H1 (cell line): Measurements from ENCODE around the gene BNIP5. TPM values are rescaled to one million over a fixed set of nuclear protein-coding genes. Genes with fewer than 3 reads are reported as not detected.
A peak's percentile ranks its signal among the peaks of the same experiment; 100 is the strongest.

Source experiments
- CTCF ChIA-PET: fragments of 300-600 bp; sonication (Branson Sonifier 250); formaldehyde crosslinking; loops from one replicate; lab custom pipeline; 2021; ENCODE audit not compliant: partially characterized antibody; lab: Charles Lee
- POLR2A ChIA-PET: fragments of 300-600 bp; sonication (Branson Sonifier 250); formaldehyde crosslinking; loops from one replicate; lab custom pipeline; 2021; ENCODE audit warnings: inconsistent platforms; ENCODE audit not compliant: partially characterized antibody; lab: Charles Lee
- DNase-seq, 2 experiments: peaks; one replicate each; pipeline versions ENCODE4 v3.0.0 to v3.0.0-alpha.2; 2010 to 2022; ENCODE audit warnings: low spot score in 2 of 2, low read depth in 1 of 2, mixed read lengths in 1 of 2
- FAIRE-seq: peaks from 2 replicates; lab custom pipeline; 2011; peaks lifted over from hg19 to GRCh38; lab: Jason Lieb, UNC
- H2AFZ ChIP-seq: 2 replicates; pipeline ENCODE4 v1.8.1; 2012; ENCODE audit warnings: low read length, inconsistent platforms
- H2AK5ac ChIP-seq: 2 replicates; pipeline ENCODE4 v1.6.1; 2013; ENCODE audit warnings: low read depth, low read length
- H2BK120ac ChIP-seq: replicated peaks from 2 replicates; pipeline ENCODE3; 2013; ENCODE audit warnings: low read depth, low read length, inconsistent platforms
- H2BK12ac ChIP-seq: 2 replicates; pipeline ENCODE4 v1.6.1; 2013; ENCODE audit warnings: low read depth, low read length
- H2BK15ac ChIP-seq: 2 replicates; pipeline ENCODE4 v1.6.1; 2013; ENCODE audit warnings: low read length
- H2BK20ac ChIP-seq: 2 replicates; pipeline ENCODE4 v1.6.1; 2013; ENCODE audit warnings: low read length
- H2BK5ac ChIP-seq: 2 replicates; pipeline ENCODE4 v1.6.1; 2013; ENCODE audit warnings: low read depth, low read length
- H3K14ac ChIP-seq: 2 replicates; pipeline ENCODE4 v1.6.1; 2013; ENCODE audit warnings: inconsistent platforms; ENCODE audit not compliant: insufficient read length
- H3K18ac ChIP-seq: 2 replicates; pipeline ENCODE4 v1.6.1; 2013; ENCODE audit warnings: low read length; ENCODE audit errors: extremely low read depth
- H3K23ac ChIP-seq: 2 replicates; pipeline ENCODE4 v1.6.1; 2013; ENCODE audit warnings: inconsistent platforms; ENCODE audit not compliant: insufficient read length
- H3K23me2 ChIP-seq: 2 replicates; pipeline ENCODE4 v1.6.1; 2013; ENCODE audit warnings: low read depth, low read length
- H3K27ac ChIP-seq: 2 replicates; pipeline ENCODE4 v1.6.1; 2011; ENCODE audit warnings: low read depth, low read length, inconsistent platforms
- H3K27me3 ChIP-seq, 4 experiments: replicated peaks in 1 of 4; 1 replicate in 1 of 4; 2 replicates in 3 of 4; pipeline versions ENCODE4 v1.6.1 to v1.8.1; 2011 to 2013; ENCODE audit warnings: low read length in 3 of 4, mild to moderate bottlenecking in 3 of 4, inconsistent platforms in 2 of 4, mixed read lengths in 2 of 4, moderate library complexity in 1 of 4; ENCODE audit not compliant: control insufficient read depth in 3 of 4, insufficient read depth in 3 of 4; ENCODE audit errors: extremely low read depth in 1 of 4
- H3K36me3 ChIP-seq, 4 experiments: 2 replicates each; pipeline versions ENCODE4 v1.6.1 to v1.8.1; 2011 to 2013; ENCODE audit warnings: mild to moderate bottlenecking in 4 of 4, low read length in 3 of 4, moderate library complexity in 2 of 4, control low read depth in 1 of 4, inconsistent platforms in 1 of 4; ENCODE audit not compliant: insufficient read depth in 4 of 4, control insufficient read depth in 2 of 4
- H3K4ac ChIP-seq: replicated peaks from 2 replicates; pipeline ENCODE3; 2013; ENCODE audit warnings: low read length, low read depth, mixed read lengths, inconsistent platforms; ENCODE audit not compliant: insufficient read length
- H3K4me1 ChIP-seq, 4 experiments: replicated peaks in 1 of 4; 1 replicate in 1 of 4; 2 replicates in 3 of 4; pipeline versions ENCODE4 v1.6.1 to v1.8.1; 2011 to 2013; ENCODE audit warnings: low read length in 3 of 4, inconsistent platforms in 2 of 4, mixed read lengths in 1 of 4; ENCODE audit not compliant: insufficient read depth in 4 of 4, control insufficient read depth in 3 of 4
- H3K4me2 ChIP-seq, 2 experiments: 2 replicates each; pipeline versions ENCODE4 v1.6.1 to v1.8.1; 2011 to 2013; ENCODE audit warnings: low read depth in 2 of 2, low read length in 2 of 2, control low read depth in 1 of 2, inconsistent platforms in 1 of 2, mild to moderate bottlenecking in 1 of 2; ENCODE audit not compliant: insufficient read depth in 1 of 2
- H3K4me3 ChIP-seq, 4 experiments: fragments of 200-600, 300-600 bp in 1 of 4; sonication (generic), shearing (Covaris generic), sonication (Bioruptor Twin) in 1 of 4; 2 replicates each; pipeline versions ENCODE4 v1.5.1 to v1.8.1; 2011 to 2016; ENCODE audit warnings: low read length in 4 of 4, low read depth in 3 of 4, control low read depth in 2 of 4, inconsistent platforms in 2 of 4, mild to moderate bottlenecking in 2 of 4, mixed read lengths in 1 of 4, moderate library complexity in 1 of 4; ENCODE audit not compliant: insufficient read depth in 2 of 4; ENCODE audit errors: extremely low read depth in 1 of 4
- H3K56ac ChIP-seq: replicated peaks from 2 replicates; pipeline ENCODE3; 2013; ENCODE audit warnings: low read depth, mild to moderate bottlenecking, mixed read lengths, low read length, inconsistent platforms; ENCODE audit not compliant: insufficient read length
- H3K79me1 ChIP-seq: 2 replicates; pipeline ENCODE4 v1.6.1; 2013; ENCODE audit warnings: low read depth, low read length, control low read depth
- H3K79me2 ChIP-seq, 2 experiments: 2 replicates each; pipeline versions ENCODE4 v1.6.1 to v1.8.1; 2012 to 2013; ENCODE audit warnings: low read length in 2 of 2, mild to moderate bottlenecking in 2 of 2, inconsistent platforms in 1 of 2; ENCODE audit not compliant: insufficient read depth in 2 of 2, control insufficient read depth in 1 of 2
- H3K9ac ChIP-seq, 4 experiments: replicated peaks in 1 of 4; 1 replicate in 1 of 4; 2 replicates in 3 of 4; pipeline versions ENCODE4 v1.6.1 to v1.8.1; 2011 to 2013; ENCODE audit warnings: low read depth in 3 of 4, low read length in 3 of 4, control low read depth in 2 of 4, mild to moderate bottlenecking in 2 of 4, moderate library complexity in 2 of 4, inconsistent platforms in 1 of 4; ENCODE audit errors: extremely low read depth in 1 of 4
- H3K9me3 ChIP-seq, 2 experiments: 2 replicates each; pipeline versions ENCODE4 v1.6.1 to v1.8.1; 2012 to 2013; ENCODE audit warnings: mild to moderate bottlenecking in 2 of 2, moderate library complexity in 2 of 2, control low read depth in 1 of 2, inconsistent platforms in 1 of 2, low read depth in 1 of 2, low read length in 1 of 2, mixed read lengths in 1 of 2; ENCODE audit not compliant: insufficient read depth in 2 of 2
- H4K20me1 ChIP-seq, 2 experiments: replicated peaks in 1 of 2; 2 replicates each; pipeline versions ENCODE3 to v1.8.1; 2011 to 2013; ENCODE audit warnings: inconsistent platforms in 2 of 2, low read length in 2 of 2, mild to moderate bottlenecking in 1 of 2; ENCODE audit not compliant: insufficient read depth in 2 of 2, control insufficient read depth in 1 of 2
- H4K5ac ChIP-seq: 2 replicates; pipeline ENCODE4 v1.6.1; 2013; ENCODE audit warnings: low read length, low read depth, mixed read lengths, inconsistent platforms; ENCODE audit not compliant: insufficient read length
- H4K8ac ChIP-seq: 2 replicates; pipeline ENCODE4 v1.8.0; 2013; ENCODE audit warnings: mild to moderate bottlenecking, moderate library complexity, low read length, inconsistent platforms; ENCODE audit not compliant: insufficient read depth; ENCODE audit errors: extremely low read depth
- H4K91ac ChIP-seq: replicated peaks from 2 replicates; pipeline ENCODE3; 2013; ENCODE audit warnings: low read length, mixed read lengths, inconsistent platforms; ENCODE audit not compliant: insufficient read length
- WGBS, 2 experiments: shearing (Covaris generic) in 1 of 2; methylation state at CpG; one replicate each; pipeline versions ENCODE4 v1.1.6 to v1.1.7; 2013 to 2015; ENCODE audit warnings: low lambda C conversion rate in 2 of 2, mixed read lengths in 2 of 2, inconsistent platforms in 1 of 2, low coverage in 1 of 2, missing lambda C conversion rate in 1 of 2; ENCODE audit not compliant: insufficient replicate concordance in 2 of 2, insufficient coverage in 1 of 2, insufficient read length in 1 of 2; ENCODE audit errors: extremely low coverage in 1 of 2, missing lambda C conversion rate in 1 of 2; 5-methylcytosine and 5-hydroxymethylcytosine counted together
- polyA plus RNA-seq, 7 experiments: library from polyadenylated mRNA; depleted of rRNA in 3 of 7; stranded (reverse) in 5 of 7; unstranded in 2 of 7; fragments of >200 nt in 5 of 7; fragments of 200-250 nt in 2 of 7; gene quantifications; 1 replicate in 5 of 7; 2 replicates in 1 of 7; 4 replicates in 1 of 7; pipeline versions ENCODE4 v1.2.1 to v1.2.3, GENCODE V29; 2011 to 2013; ENCODE audit warnings: missing spikeins in 2 of 7, mixed read lengths in 2 of 7
- total RNA-seq: library from RNA; stranded (reverse); fragmentation: NEBNext Ultra II Directional; extraction: Animal tissue kit (Norgen Biotek cat#: 25700); gene quantifications from 2 replicates; pipeline ENCODE4 v1.2.1, GENCODE V29; 2021

The BNIP5 gene
- total and polyA plus RNA-seq, 2 of the 8 experiments (the other 6 are each of a cell fraction or from before 2014, with no cell fraction given) = not detected

- Histone ChIP-seq H3K9me3 (no peaks in the 10 kb centered on the region), H2BK15ac (0 out of 2 replicates have a peak overlapping the region, but pooled peaks have one; percentile 49), H3K4me2 (no peak overlapping the region), H3K14ac (no peak overlapping the region), H2BK20ac (no peak overlapping the region), H2BK5ac (no peak overlapping the region), H3K56ac (no peak overlapping the region), H3K9ac (no peak overlapping the region), H3K36me3 (no peaks in the 10 kb centered on the region), H3K23me2 (no peaks in the 10 kb centered on the region), H4K8ac (no peak overlapping the region), H4K91ac (no peak overlapping the region), H3K4ac (no peak overlapping the region), H3K27me3 (no peaks in the 10 kb centered on the region; a peak in 1 of 7 replicates), H3K79me2 (no peaks in the 10 kb centered on the region), H3K18ac (no peak overlapping the region), H4K20me1 (peaks cover 0 to 2% of the 10 kb centered on the region in 2 experiments), H3K4me1 (peaks cover 0 to 16% (median 5%) of the 10 kb centered on the region in 4 experiments; a peak in 5 of 7 replicates), H2AFZ (no peak overlapping the region), H3K79me1 (no peaks in the 10 kb centered on the region), H3K27ac (no peak overlapping the region), H3K23ac (no peak overlapping the region), H2BK120ac (no peak overlapping the region), H4K5ac (no peak overlapping the region), H3K4me3 (no peak overlapping the region), H2BK12ac (no peak overlapping the region), H2AK5ac (no peak overlapping the region)
- FAIRE-seq (no peak), DNase-seq (no peak)
- ChIA-PET CTCF (interaction anchor here (0.6 to 3.6 kb wide), 11 partner anchors 8 to 985 kb away, joined by 3 to 20 read pairs (median 5); no protein-coding TSS in a partner anchor), POLR2A (interaction anchor here (1.1 kb wide), 1 partner anchor 12 kb away, joined by 5 read pairs; no protein-coding TSS in a partner anchor)
- 85% methylated on average over 7 of the region's 7 CpGs; no CpG with 5 or more reads in 1 of the 2 experiments for WGBS, 2 experiments
These were observed 8.1 kb downstream of the BNIP5 start for GRCh38 chr6:36328600-36328999.
